GM23248 (cell line): ENCODE measurements around the gene SLC45A2.

ENCODE experiments used
- EZH2 ChIP-seq: fragments of 200-600 bp; sonication (generic); IDR thresholded peaks from 2 replicates; pipeline ENCODE4 v1.6.1; 2018; ENCODE audit warnings: antibody characterized with exemption, mild to moderate bottlenecking; ENCODE audit not compliant: insufficient read depth, poor library complexity, severe bottlenecking
- EZH2phosphoT487 ChIP-seq: fragments of 200-600 bp; sonication (generic); IDR thresholded peaks from 2 replicates; pipeline ENCODE4 v1.6.1; 2018; ENCODE audit warnings: antibody characterized with exemption, moderate library complexity, mild to moderate bottlenecking, low read depth; ENCODE audit not compliant: insufficient read depth

GRCh38 chr5:33968211-33969005 lies 16.1 kb downstream of the SLC45A2 start:
- TF ChIP-seq EZH2: no peak
- TF ChIP-seq EZH2phosphoT487: no peak
